Neutrophil (primary cell): Measurements from ENCODE around the gene AP4M1.

Experiments
- H3K27ac ChIP-seq: fragments of 200-600 bp; sonication (generic); 2 replicates; pipeline ENCODE4 v1.5.1; 2016; ENCODE audit warnings: mild to moderate bottlenecking, moderate library complexity
- H3K27me3 ChIP-seq: fragments of 200-600 bp; sonication (generic); 2 replicates; pipeline ENCODE4 v1.6.0; 2016; ENCODE audit warnings: mild to moderate bottlenecking
- H3K36me3 ChIP-seq: fragments of 200-600 bp; sonication (generic); 2 replicates; pipeline ENCODE4 v1.5.1; 2017
- H3K4me1 ChIP-seq, 2 experiments: fragments of 200-600 bp in 1 of 2; sonication (generic) in 1 of 2; 1 replicate in 1 of 2; 2 replicates in 1 of 2; pipeline versions ENCODE4 v1.5.1 to v1.6.1; 2013 to 2016; ENCODE audit warnings: low read depth in 1 of 2, low read length in 1 of 2, mild to moderate bottlenecking in 1 of 2, moderate library complexity in 1 of 2; ENCODE audit not compliant: control insufficient read depth in 1 of 2, insufficient read depth in 1 of 2
- H3K4me3 ChIP-seq, 2 experiments: fragments of 200-600 bp in 1 of 2; sonication (generic) in 1 of 2; 1 replicate in 1 of 2; 2 replicates in 1 of 2; pipeline ENCODE4 v1.5.1; 2013 to 2016; ENCODE audit warnings: low read depth in 1 of 2, low read length in 1 of 2, mild to moderate bottlenecking in 1 of 2, moderate library complexity in 1 of 2
- H3K9me3 ChIP-seq: fragments of 200-600 bp; sonication (generic); 2 replicates; pipeline ENCODE4 v1.5.1; 2016
- CTCF ChIP-seq: fragments of 200-600 bp; sonication (generic); IDR thresholded peaks from 2 replicates; pipeline ENCODE4 v1.5.1; 2016; ENCODE audit warnings: antibody characterized with exemption

AP4M1 gene

GRCh38 chr7:100087055-100087750 lies 14.2 kb upstream of the AP4M1 start:
- H3K4me3 ChIP-seq = no peak overlapping the region
- no peak overlapping the region for H3K27ac ChIP-seq
- H3K9me3 ChIP-seq = no peaks in the 10 kb centered on the region
- peaks cover 35 to 45% of the 10 kb centered on the region in 2 experiments for H3K4me1 ChIP-seq
- TF ChIP-seq CTCF = no peak
- H3K36me3 ChIP-seq = peaks cover 19% of the 10 kb centered on the region
- H3K27me3 ChIP-seq = no peaks in the 10 kb centered on the region

GRCh38 chr7:100088095-100088620 lies 13.3 kb upstream of the AP4M1 start:
- no peak for TF ChIP-seq CTCF

GRCh38 chr7:100088621-100089457 lies 12.6 kb upstream of the AP4M1 start, which contains the start of gene COPS6:
COPS6 (plus strand) TSS chr7:100088969; CDS start chr7:100088991, 22 bp downstream.
- peaks cover 35% of the 10 kb centered on the region for H3K36me3 ChIP-seq
- H3K27ac ChIP-seq = peak within 1 kb of the TSS; percentile 70
- no peaks in the 10 kb centered on the region for H3K27me3 ChIP-seq
- peak within 1 kb of the TSS; percentile 90 to 92 for H3K4me3 ChIP-seq
- TF ChIP-seq CTCF = peak; percentile 33
- no peaks in the 10 kb centered on the region for H3K9me3 ChIP-seq
- peaks cover 26 to 31% of the 10 kb centered on the region in 2 experiments for H3K4me1 ChIP-seq

More at GRCh38 chr7:100088095-100088620, 13.3 kb upstream of the AP4M1 start:
- Histone ChIP-seq H3K9me3 (no peaks in the 10 kb centered on the region), H3K4me3 (peak overlapping the region; percentile 90 to 92), H3K4me1 (peaks cover 28 to 35% of the 10 kb centered on the region in 2 experiments), H3K27ac (peak overlapping the region; percentile 70), H3K27me3 (no peaks in the 10 kb centered on the region), H3K36me3 (peaks cover 28% of the 10 kb centered on the region)

GRCh38 chr7:100089458-100090196 lies 11.8 kb upstream of the AP4M1 start:
- no peak for TF ChIP-seq CTCF
- H3K4me3 ChIP-seq = peak overlapping the region; percentile 90 to 92

More at GRCh38 chr7:100089458-100090196, 11.8 kb upstream of the AP4M1 start:
- Histone ChIP-seq H3K36me3 (peaks cover 41% of the 10 kb centered on the region), H3K4me1 (peaks cover 26 to 31% of the 10 kb centered on the region in 2 experiments), H3K27ac (peak overlapping the region; percentile 70), H3K27me3 (no peaks in the 10 kb centered on the region), H3K9me3 (no peaks in the 10 kb centered on the region)
